H1 (cell line): Measurements from ENCODE around the gene PPP2R2B. TPM values are rescaled to one million over a fixed set of nuclear protein-coding genes. Genes with fewer than 3 reads are reported as not detected.

Experiments
- CTCF ChIA-PET: fragments of 300-600 bp; sonication (Branson Sonifier 250); formaldehyde crosslinking; loops from one replicate; lab custom pipeline; 2021; ENCODE audit not compliant: partially characterized antibody; lab: Charles Lee
- POLR2A ChIA-PET: fragments of 300-600 bp; sonication (Branson Sonifier 250); formaldehyde crosslinking; loops from one replicate; lab custom pipeline; 2021; ENCODE audit warnings: inconsistent platforms; ENCODE audit not compliant: partially characterized antibody; lab: Charles Lee
- DNase-seq, 2 experiments: peaks; one replicate each; pipeline versions ENCODE4 v3.0.0 to v3.0.0-alpha.2; 2010 to 2022; ENCODE audit warnings: low spot score in 2 of 2, low read depth in 1 of 2, mixed read lengths in 1 of 2
- FAIRE-seq: peaks from 2 replicates; lab custom pipeline; 2011; peaks lifted over from hg19 to GRCh38; lab: Jason Lieb, UNC
- H2AFZ ChIP-seq: 2 replicates; pipeline ENCODE4 v1.8.1; 2012; ENCODE audit warnings: low read length, inconsistent platforms
- H2AK5ac ChIP-seq: 2 replicates; pipeline ENCODE4 v1.6.1; 2013; ENCODE audit warnings: low read depth, low read length
- H2BK120ac ChIP-seq: replicated peaks from 2 replicates; pipeline ENCODE3; 2013; ENCODE audit warnings: low read depth, low read length, inconsistent platforms
- H2BK12ac ChIP-seq: 2 replicates; pipeline ENCODE4 v1.6.1; 2013; ENCODE audit warnings: low read depth, low read length
- H2BK15ac ChIP-seq: 2 replicates; pipeline ENCODE4 v1.6.1; 2013; ENCODE audit warnings: low read length
- H2BK20ac ChIP-seq: 2 replicates; pipeline ENCODE4 v1.6.1; 2013; ENCODE audit warnings: low read length
- H2BK5ac ChIP-seq: 2 replicates; pipeline ENCODE4 v1.6.1; 2013; ENCODE audit warnings: low read depth, low read length
- H3K14ac ChIP-seq: 2 replicates; pipeline ENCODE4 v1.6.1; 2013; ENCODE audit warnings: inconsistent platforms; ENCODE audit not compliant: insufficient read length
- H3K18ac ChIP-seq: 2 replicates; pipeline ENCODE4 v1.6.1; 2013; ENCODE audit warnings: low read length; ENCODE audit errors: extremely low read depth
- H3K23ac ChIP-seq: 2 replicates; pipeline ENCODE4 v1.6.1; 2013; ENCODE audit warnings: inconsistent platforms; ENCODE audit not compliant: insufficient read length
- H3K23me2 ChIP-seq: 2 replicates; pipeline ENCODE4 v1.6.1; 2013; ENCODE audit warnings: low read depth, low read length
- H3K27ac ChIP-seq: 2 replicates; pipeline ENCODE4 v1.6.1; 2011; ENCODE audit warnings: low read depth, low read length, inconsistent platforms
- H3K27me3 ChIP-seq, 4 experiments: replicated peaks in 1 of 4; 1 replicate in 1 of 4; 2 replicates in 3 of 4; pipeline versions ENCODE4 v1.6.1 to v1.8.1; 2011 to 2013; ENCODE audit warnings: low read length in 3 of 4, mild to moderate bottlenecking in 3 of 4, inconsistent platforms in 2 of 4, mixed read lengths in 2 of 4, moderate library complexity in 1 of 4; ENCODE audit not compliant: control insufficient read depth in 3 of 4, insufficient read depth in 3 of 4; ENCODE audit errors: extremely low read depth in 1 of 4
- H3K36me3 ChIP-seq, 4 experiments: 2 replicates each; pipeline versions ENCODE4 v1.6.1 to v1.8.1; 2011 to 2013; ENCODE audit warnings: mild to moderate bottlenecking in 4 of 4, low read length in 3 of 4, moderate library complexity in 2 of 4, control low read depth in 1 of 4, inconsistent platforms in 1 of 4; ENCODE audit not compliant: insufficient read depth in 4 of 4, control insufficient read depth in 2 of 4
- H3K4ac ChIP-seq: replicated peaks from 2 replicates; pipeline ENCODE3; 2013; ENCODE audit warnings: low read length, low read depth, mixed read lengths, inconsistent platforms; ENCODE audit not compliant: insufficient read length
- H3K4me1 ChIP-seq, 4 experiments: replicated peaks in 1 of 4; 1 replicate in 1 of 4; 2 replicates in 3 of 4; pipeline versions ENCODE4 v1.6.1 to v1.8.1; 2011 to 2013; ENCODE audit warnings: low read length in 3 of 4, inconsistent platforms in 2 of 4, mixed read lengths in 1 of 4; ENCODE audit not compliant: insufficient read depth in 4 of 4, control insufficient read depth in 3 of 4
- H3K4me2 ChIP-seq, 2 experiments: 2 replicates each; pipeline versions ENCODE4 v1.6.1 to v1.8.1; 2011 to 2013; ENCODE audit warnings: low read depth in 2 of 2, low read length in 2 of 2, control low read depth in 1 of 2, inconsistent platforms in 1 of 2, mild to moderate bottlenecking in 1 of 2; ENCODE audit not compliant: insufficient read depth in 1 of 2
- H3K4me3 ChIP-seq, 4 experiments: fragments of 200-600, 300-600 bp in 1 of 4; sonication (generic), shearing (Covaris generic), sonication (Bioruptor Twin) in 1 of 4; 2 replicates each; pipeline versions ENCODE4 v1.5.1 to v1.8.1; 2011 to 2016; ENCODE audit warnings: low read length in 4 of 4, low read depth in 3 of 4, control low read depth in 2 of 4, inconsistent platforms in 2 of 4, mild to moderate bottlenecking in 2 of 4, mixed read lengths in 1 of 4, moderate library complexity in 1 of 4; ENCODE audit not compliant: insufficient read depth in 2 of 4; ENCODE audit errors: extremely low read depth in 1 of 4
- H3K56ac ChIP-seq: replicated peaks from 2 replicates; pipeline ENCODE3; 2013; ENCODE audit warnings: low read depth, mild to moderate bottlenecking, mixed read lengths, low read length, inconsistent platforms; ENCODE audit not compliant: insufficient read length
- H3K79me1 ChIP-seq: 2 replicates; pipeline ENCODE4 v1.6.1; 2013; ENCODE audit warnings: low read depth, low read length, control low read depth
- H3K79me2 ChIP-seq, 2 experiments: 2 replicates each; pipeline versions ENCODE4 v1.6.1 to v1.8.1; 2012 to 2013; ENCODE audit warnings: low read length in 2 of 2, mild to moderate bottlenecking in 2 of 2, inconsistent platforms in 1 of 2; ENCODE audit not compliant: insufficient read depth in 2 of 2, control insufficient read depth in 1 of 2
- H3K9ac ChIP-seq, 4 experiments: replicated peaks in 1 of 4; 1 replicate in 1 of 4; 2 replicates in 3 of 4; pipeline versions ENCODE4 v1.6.1 to v1.8.1; 2011 to 2013; ENCODE audit warnings: low read depth in 3 of 4, low read length in 3 of 4, control low read depth in 2 of 4, mild to moderate bottlenecking in 2 of 4, moderate library complexity in 2 of 4, inconsistent platforms in 1 of 4; ENCODE audit errors: extremely low read depth in 1 of 4
- H3K9me3 ChIP-seq, 2 experiments: 2 replicates each; pipeline versions ENCODE4 v1.6.1 to v1.8.1; 2012 to 2013; ENCODE audit warnings: mild to moderate bottlenecking in 2 of 2, moderate library complexity in 2 of 2, control low read depth in 1 of 2, inconsistent platforms in 1 of 2, low read depth in 1 of 2, low read length in 1 of 2, mixed read lengths in 1 of 2; ENCODE audit not compliant: insufficient read depth in 2 of 2
- H4K20me1 ChIP-seq, 2 experiments: replicated peaks in 1 of 2; 2 replicates each; pipeline versions ENCODE3 to v1.8.1; 2011 to 2013; ENCODE audit warnings: inconsistent platforms in 2 of 2, low read length in 2 of 2, mild to moderate bottlenecking in 1 of 2; ENCODE audit not compliant: insufficient read depth in 2 of 2, control insufficient read depth in 1 of 2
- H4K5ac ChIP-seq: 2 replicates; pipeline ENCODE4 v1.6.1; 2013; ENCODE audit warnings: low read length, low read depth, mixed read lengths, inconsistent platforms; ENCODE audit not compliant: insufficient read length
- H4K8ac ChIP-seq: 2 replicates; pipeline ENCODE4 v1.8.0; 2013; ENCODE audit warnings: mild to moderate bottlenecking, moderate library complexity, low read length, inconsistent platforms; ENCODE audit not compliant: insufficient read depth; ENCODE audit errors: extremely low read depth
- H4K91ac ChIP-seq: replicated peaks from 2 replicates; pipeline ENCODE3; 2013; ENCODE audit warnings: low read length, mixed read lengths, inconsistent platforms; ENCODE audit not compliant: insufficient read length
- CBX8 ChIP-seq: fragments of 300-800, 300-1000 bp; sonication (generic); IDR thresholded peaks from 2 replicates; pipeline ENCODE4 v1.7.1; 2016; ENCODE audit warnings: low read depth, low read length, borderline replicate concordance
- CHD1 ChIP-seq: IDR thresholded peaks from 2 replicates; pipeline ENCODE4 v1.6.1; 2012; ENCODE audit warnings: low read depth, low read length, improper control_type of control experiment
- CREB1 ChIP-seq: IDR thresholded peaks from 2 replicates; pipeline ENCODE4 v1.6.1; 2012; ENCODE audit warnings: inconsistent platforms
- FOSL1 ChIP-seq: IDR thresholded peaks from 2 replicates; pipeline ENCODE4 v1.6.1; 2011; ENCODE audit warnings: mild to moderate bottlenecking, low read depth, low read length, moderate library complexity; ENCODE audit not compliant: insufficient read depth
- KDM1A ChIP-seq: fragments of 200-600, 300-600 bp; sonication (generic); IDR thresholded peaks from 2 replicates; pipeline ENCODE4 v1.7.1; 2016; ENCODE audit warnings: mild to moderate bottlenecking, low read length, borderline replicate concordance
- KDM4A ChIP-seq: IDR thresholded peaks from one replicate; pipeline ENCODE4 v1.7.1; 2012; ENCODE audit warnings: low read depth, mild to moderate bottlenecking, moderate library complexity, low read length, inconsistent platforms; ENCODE audit not compliant: severe bottlenecking
- PHF8 ChIP-seq: fragments of 200-600 bp; sonication (generic); conservative IDR thresholded peaks from 2 replicates; pipeline ENCODE4 v1.7.1; 2012; ENCODE audit warnings: low read depth, mild to moderate bottlenecking, inconsistent platforms, low read length, moderate library complexity
- POLR2AphosphoS5 ChIP-seq: IDR thresholded peaks from 2 replicates; pipeline ENCODE4 v1.6.1; 2011; ENCODE audit warnings: low read depth, low read length
- RAD21 ChIP-seq, 2 experiments: IDR thresholded peaks in 1 of 2; conservative IDR thresholded peaks in 1 of 2; 2 replicates each; pipeline ENCODE4 v1.6.1; 2011; ENCODE audit warnings: low read depth in 2 of 2, low read length in 2 of 2, improper control_type of control experiment in 1 of 2, inconsistent platforms in 1 of 2, mild to moderate bottlenecking in 1 of 2, moderate library complexity in 1 of 2
- SAP30 ChIP-seq: fragments of 300-600 bp; sonication (generic); IDR thresholded peaks from 2 replicates; pipeline ENCODE4 v1.7.1; 2012; ENCODE audit warnings: low read length, moderate library complexity, mild to moderate bottlenecking, inconsistent platforms; ENCODE audit not compliant: insufficient read depth, insufficient replicate concordance
- SIRT6 ChIP-seq: IDR thresholded peaks from one replicate; pipeline ENCODE4 v1.7.1; 2012; ENCODE audit warnings: low read length, inconsistent platforms
- SP2 ChIP-seq: IDR thresholded peaks from 2 replicates; pipeline ENCODE4 v1.6.1; 2012; ENCODE audit warnings: mild to moderate bottlenecking, low read length, inconsistent platforms
- SRF ChIP-seq: IDR thresholded peaks from 2 replicates; pipeline ENCODE4 v1.6.1; 2011; ENCODE audit warnings: mild to moderate bottlenecking, low read depth, low read length, moderate library complexity
- WGBS, 2 experiments: shearing (Covaris generic) in 1 of 2; methylation state at CpG; one replicate each; pipeline versions ENCODE4 v1.1.6 to v1.1.7; 2013 to 2015; ENCODE audit warnings: low lambda C conversion rate in 2 of 2, mixed read lengths in 2 of 2, inconsistent platforms in 1 of 2, low coverage in 1 of 2, missing lambda C conversion rate in 1 of 2; ENCODE audit not compliant: insufficient replicate concordance in 2 of 2, insufficient coverage in 1 of 2, insufficient read length in 1 of 2; ENCODE audit errors: extremely low coverage in 1 of 2, missing lambda C conversion rate in 1 of 2; 5-methylcytosine and 5-hydroxymethylcytosine counted together
- polyA plus RNA-seq, 7 experiments: library from polyadenylated mRNA; depleted of rRNA in 3 of 7; stranded (reverse) in 5 of 7; unstranded in 2 of 7; fragments of >200 nt in 5 of 7; fragments of 200-250 nt in 2 of 7; gene quantifications; 1 replicate in 5 of 7; 2 replicates in 1 of 7; 4 replicates in 1 of 7; pipeline versions ENCODE4 v1.2.1 to v1.2.3, GENCODE V29; 2011 to 2013; ENCODE audit warnings: missing spikeins in 2 of 7, mixed read lengths in 2 of 7
- total RNA-seq: library from RNA; stranded (reverse); fragmentation: NEBNext Ultra II Directional; extraction: Animal tissue kit (Norgen Biotek cat#: 25700); gene quantifications from 2 replicates; pipeline ENCODE4 v1.2.1, GENCODE V29; 2021
- TF ChIP-seq, protein P1 (sequence below): IDR thresholded peaks from 2 replicates; pipeline ENCODE4 v1.6.1; 2011; ENCODE audit warnings: low read depth, mild to moderate bottlenecking, low read length; ENCODE audit not compliant: insufficient read depth

Gene PPP2R2B
- total and polyA plus RNA-seq, 2 of the 8 experiments (the other 6 are each of a cell fraction or from before 2014, with no cell fraction given) = 21.1 to 37.1 TPM

DNA sequence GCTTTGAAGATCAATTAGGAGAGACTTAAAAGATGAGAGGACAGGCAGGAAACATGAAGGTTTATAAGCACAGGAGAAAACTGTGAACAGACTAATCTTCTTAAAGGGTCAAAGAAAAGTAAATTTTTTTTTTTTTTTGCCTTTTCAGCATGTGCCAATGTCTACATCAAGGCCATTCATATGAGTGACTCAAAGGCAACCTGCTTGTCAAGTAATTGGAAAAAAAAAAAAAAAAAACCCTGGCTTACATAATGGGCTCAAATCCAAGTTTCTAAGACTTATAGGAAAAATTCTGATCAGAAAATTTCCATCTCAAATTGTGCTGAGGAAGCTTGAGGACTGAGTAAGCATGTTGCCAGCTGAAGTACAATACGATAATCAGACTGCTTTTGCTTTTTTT, 15.9 kb downstream of the PPP2R2B start:
- Histone ChIP-seq H3K23ac (no peak overlapping the region), H2BK5ac (no peak overlapping the region), H3K56ac (no peak overlapping the region), H3K79me2 (peaks cover 0 to 3% of the 10 kb centered on the region in 2 experiments; a peak in 1 of 4 replicates), H3K79me1 (no peaks in the 10 kb centered on the region), H2BK15ac (no peak overlapping the region), H4K20me1 (no peaks in the 10 kb centered on the region), H3K27ac (no peak overlapping the region), H3K14ac (no peak overlapping the region), H3K4me1 (no peaks in the 10 kb centered on the region), H3K4me2 (no peak overlapping the region), H2BK20ac (no peak overlapping the region), H3K9ac (no peak overlapping the region), H2BK120ac (no peak overlapping the region), H4K8ac (no peak overlapping the region), H3K4ac (no peak overlapping the region), H3K36me3 (no peaks in the 10 kb centered on the region; a peak in 1 of 8 replicates), H3K9me3 (no peaks in the 10 kb centered on the region), H3K4me3 (no peak overlapping the region), H3K23me2 (no peaks in the 10 kb centered on the region; the same call in 1 of the 2 replicates), H3K27me3 (no peaks in the 10 kb centered on the region), H2AK5ac (no peak overlapping the region), H4K91ac (no peak overlapping the region), H2BK12ac (0 out of 2 replicates have a peak overlapping the region, but pooled peaks have one; percentile 2), H2AFZ (no peak overlapping the region), H3K18ac (no peak overlapping the region), H4K5ac (no peak overlapping the region)
- no peak for FAIRE-seq
- CTCF ChIA-PET = interaction anchor here (0.7 to 1.0 kb wide), 3 partner anchors 44 to 122 kb away, joined by 3 to 4 read pairs (median 4); no protein-coding TSS in a partner anchor
- POLR2A ChIA-PET = no interaction called here
- DNase-seq = no peak
- 83% methylated on average over 1 of the region's 1 CpG; no CpG with 5 or more reads in 1 of the 2 experiments for WGBS, 2 experiments
- TF ChIP-seq CBX8 = no peak
- TF ChIP-seq SAP30 = no peak
- no peak for TF ChIP-seq RAD21 (IDR thresholded peaks at IDR 0.05 in 1 of 2, conservative IDR thresholded peaks at IDR 0.05 in 1 of 2; ENCODE audit: low read depth in 2 of 2, low read length in 2 of 2)
- TF ChIP-seq FOSL1 = no peak
- no peak for TF ChIP-seq SRF
- no peak for TF ChIP-seq SP2
- TF ChIP-seq KDM1A = no peak
- TF ChIP-seq, protein P1, sequence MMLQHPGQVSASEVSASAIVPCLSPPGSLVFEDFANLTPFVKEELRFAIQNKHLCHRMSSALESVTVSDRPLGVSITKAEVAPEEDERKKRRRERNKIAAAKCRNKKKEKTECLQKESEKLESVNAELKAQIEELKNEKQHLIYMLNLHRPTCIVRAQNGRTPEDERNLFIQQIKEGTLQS = no peak
- no peak for TF ChIP-seq KDM4A
- TF ChIP-seq SIRT6 = no peak
- TF ChIP-seq PHF8 = no peak
- no peak for TF ChIP-seq POLR2AphosphoS5
- no peak for TF ChIP-seq CHD1
- TF ChIP-seq CREB1 = no peak
